GM21576 (cell line): ENCODE data around the gene MBP.

Experiments
- ATAC-seq: cut with Tn5 transposase; IDR thresholded peaks from one replicate; pipeline ENCODE4 v1.9.1; 2021; ENCODE audit warnings: mild to moderate bottlenecking, moderate library complexity; ENCODE audit not compliant: unreplicated experiment

MBP gene

GRCh38 chr18:77069931-77070330 is 62.7 kb downstream of the MBP start:
- no peak for ATAC-seq

GRCh38 chr18:77069482-77069881 is 63.1 kb downstream of the MBP start:
- ATAC-seq: no peak

GRCh38 chr18:77068321-77069312 is 64.0 kb downstream of the MBP start:
- ATAC-seq: peak; percentile 30

GRCh38 chr18:77067291-77068061 is 65.1 kb downstream of the MBP start:
- peak; percentile 19 for ATAC-seq

- no peak for ATAC-seq
Measured at GRCh38 chr18:77066689-77067088, 65.9 kb downstream of the MBP start.

GRCh38 chr18:77066101-77066500 is 66.5 kb downstream of the MBP start:
- ATAC-seq: no peak

- peak; percentile 27 for ATAC-seq
Measured at GRCh38 chr18:77065221-77065981, 67.2 kb downstream of the MBP start.

- peak; percentile 39 for ATAC-seq
Measured at GRCh38 chr18:77063260-77063659, 69.3 kb downstream of the MBP start.

- peak; percentile 55 for ATAC-seq
Measured at GRCh38 chr18:77062518-77063003, 70.0 kb downstream of the MBP start.

GRCh38 chr18:77061946-77062517 is 70.6 kb downstream of the MBP start:
- peak; percentile 39 for ATAC-seq

GRCh38 chr18:77061281-77061945 is 71.2 kb downstream of the MBP start:
- ATAC-seq: no peak

GRCh38 chr18:77060151-77060550 is 72.4 kb downstream of the MBP start:
- ATAC-seq: no peak

- no peak for ATAC-seq
Measured at GRCh38 chr18:77059294-77059916, 73.2 kb downstream of the MBP start.

GRCh38 chr18:77058290-77058835 is 74.2 kb downstream of the MBP start:
- ATAC-seq: no peak

GRCh38 chr18:77057006-77057395 is 75.6 kb downstream of the MBP start:
- no peak for ATAC-seq

GRCh38 chr18:77056344-77057005 is 76.1 kb downstream of the MBP start:
- no peak for ATAC-seq

GRCh38 chr18:77055429-77056300 is 76.9 kb downstream of the MBP start:
- no peak for ATAC-seq
